ENCODE measurements around the gene ZNF844.
"Not testable (repeated sequence)": the region's sequence is repeated elsewhere in the genome, so short reads cannot be mapped to it uniquely, and the experiment has no call there.

The ZNF844 gene

GRCh38 chr19:12092065-12092867 lies 27.7 kb downstream of the ZNF844 start:
- DNase-seq (ENCODE audit: low spot score), result peak; percentile 73

GRCh38 chr19:12092956-12093355 lies 28.4 kb downstream of the ZNF844 start:
- DNase-seq (ENCODE audit: low spot score), result no peak

- DNase-seq (ENCODE audit: low spot score), result no peak
Observed at GRCh38 chr19:12093777-12094176, 29.2 kb downstream of the ZNF844 start.

DNA sequence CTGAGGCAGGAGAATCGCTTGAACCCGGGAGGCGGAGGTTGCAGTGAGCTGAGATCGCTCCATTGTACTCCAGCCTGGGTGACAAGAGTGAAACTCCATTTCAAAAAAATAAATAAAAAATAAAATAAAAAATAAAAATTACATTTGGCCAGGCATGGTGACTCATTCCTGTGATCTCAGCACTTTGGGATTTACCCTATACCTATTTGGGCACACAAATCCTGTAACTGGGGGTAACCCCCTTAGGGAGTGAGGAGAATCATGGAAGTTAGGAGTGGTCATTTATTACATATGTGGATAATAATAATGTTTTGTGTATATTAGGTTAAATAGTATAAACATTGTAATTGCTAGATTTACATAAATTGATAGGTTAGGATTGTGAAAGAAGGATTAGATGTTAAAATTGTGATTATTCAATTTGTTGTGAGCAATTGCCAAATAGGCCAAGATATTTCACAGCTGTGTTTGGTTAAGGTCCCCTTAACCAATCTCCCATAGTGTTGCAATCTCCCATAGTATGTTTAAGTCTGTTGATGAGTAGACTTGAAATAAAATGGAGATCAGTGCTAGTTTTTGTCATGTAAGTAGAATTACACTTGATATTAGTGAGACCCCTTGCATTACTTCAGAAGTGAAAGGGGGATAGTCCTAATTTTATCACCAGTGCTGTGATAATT lies 30.7 kb downstream of the ZNF844 start:
- DNase-seq (ENCODE audit: low spot score), result no peak

DNA sequence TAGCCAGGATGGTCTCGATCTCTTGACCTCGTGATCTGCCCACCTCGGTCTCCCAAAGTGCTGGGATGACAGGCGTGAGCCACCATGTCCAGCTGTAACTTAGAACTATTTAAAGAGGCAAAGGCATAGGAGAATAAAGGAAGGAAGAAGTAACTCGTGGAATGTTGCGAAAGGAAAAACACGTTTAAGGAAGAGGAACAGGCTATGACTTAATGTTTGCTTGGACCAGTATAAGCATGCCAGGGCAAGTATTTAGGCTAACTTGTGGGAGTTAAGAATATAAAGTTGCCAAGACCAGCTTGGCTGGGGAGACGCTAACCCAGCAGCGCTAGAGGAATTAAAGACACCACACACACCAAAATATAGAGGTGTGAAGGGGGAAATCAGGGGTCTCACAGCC lies 33.5 kb downstream of the ZNF844 start:
- DNase-seq (ENCODE audit: low spot score), result no peak

DNA sequence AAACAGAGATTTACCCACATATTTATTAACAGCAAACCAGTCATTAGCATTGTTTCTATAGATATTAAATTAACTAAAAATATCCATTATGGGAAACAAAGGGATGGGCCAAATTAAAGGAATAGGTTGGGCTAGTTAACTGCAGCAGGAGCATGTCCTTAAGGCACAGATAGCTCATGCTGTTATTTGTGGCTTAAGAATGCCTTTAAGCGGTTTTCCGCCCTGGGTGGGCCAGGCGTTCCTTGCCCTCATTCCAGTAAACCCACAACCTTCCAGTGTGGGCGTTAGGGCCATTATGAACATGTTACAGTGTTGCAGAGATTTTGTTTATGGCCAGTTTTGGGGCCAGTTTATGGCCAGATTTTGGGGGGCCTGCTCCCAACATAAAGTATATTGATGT lies 39.4 kb downstream of the ZNF844 start:
- DNase-seq (ENCODE audit: low spot score), result not testable (repeated sequence)

DNA sequence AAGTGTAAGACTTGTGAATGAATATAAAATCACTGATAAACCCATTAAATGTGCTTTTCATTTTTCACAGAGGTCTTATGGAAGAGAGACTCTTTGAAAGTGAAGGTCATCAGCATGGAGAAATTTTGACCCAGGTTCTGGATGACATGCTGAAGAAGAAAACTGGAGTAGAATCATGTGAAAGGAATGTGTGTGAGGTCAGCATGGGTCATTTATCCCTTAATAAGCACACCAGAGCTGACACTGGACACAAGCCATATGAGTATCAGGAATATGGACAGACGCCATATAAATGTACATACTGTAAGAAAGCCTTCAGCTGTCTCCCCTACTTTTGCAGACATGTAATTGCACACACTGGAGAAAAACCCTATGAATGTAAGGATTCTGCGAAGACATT lies 46.6 kb downstream of the ZNF844 start:
- DNase-seq (ENCODE audit: low spot score), result no peak

DNA sequence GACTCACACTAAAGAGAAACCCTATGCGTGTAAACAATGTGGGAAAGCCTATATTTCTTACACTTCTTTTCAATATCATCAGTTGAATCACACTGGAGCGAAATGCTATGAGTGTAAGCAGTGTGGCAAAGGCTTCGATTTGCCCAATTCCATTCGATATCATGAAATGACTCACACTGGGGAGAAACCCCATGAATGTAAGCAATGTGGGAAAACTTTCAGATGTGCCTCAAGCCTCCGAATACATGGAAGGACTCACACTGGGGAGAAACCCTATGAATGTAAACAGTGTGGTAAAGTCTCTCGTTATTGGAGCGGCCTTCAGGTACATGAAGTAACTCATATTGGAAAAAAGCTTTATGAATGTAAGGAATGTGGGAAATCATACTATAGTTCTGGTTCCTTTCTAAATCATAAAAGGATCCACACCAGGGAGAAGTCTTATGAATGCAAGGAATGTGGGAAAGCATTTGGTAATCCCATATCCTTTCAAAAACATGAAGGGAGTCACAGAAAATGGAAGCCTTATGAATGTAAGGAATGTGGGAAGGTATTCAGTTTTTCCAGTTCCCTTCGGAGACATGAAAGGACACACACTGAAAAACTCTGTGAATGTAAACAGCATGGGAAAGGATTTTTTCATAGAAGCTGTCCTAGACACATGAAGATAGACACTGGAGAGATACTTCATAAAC lies 47.6 kb downstream of the ZNF844 start:
- DNase-seq (ENCODE audit: low spot score), result no peak

DNA sequence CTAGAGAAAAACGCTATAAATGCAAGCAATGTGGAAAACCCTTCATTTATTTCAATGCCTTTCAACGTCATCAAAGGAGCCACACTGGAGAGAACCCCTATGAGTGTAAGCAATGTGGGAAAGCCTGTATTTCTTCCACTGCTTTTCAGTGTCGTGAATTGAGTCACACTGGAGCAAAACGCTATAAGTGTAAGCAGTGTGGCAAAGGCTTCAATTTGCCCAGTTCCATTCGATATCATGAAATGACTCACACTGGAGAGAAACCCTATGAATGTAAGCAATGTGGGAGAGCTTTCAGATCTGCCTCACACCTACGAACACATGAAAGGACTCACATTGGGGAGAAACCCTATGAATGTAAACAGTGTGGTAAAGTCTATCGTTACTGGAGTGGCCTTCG lies 48.2 kb downstream of the ZNF844 start:
- no peak for DNase-seq (ENCODE audit: low spot score)

DNA sequence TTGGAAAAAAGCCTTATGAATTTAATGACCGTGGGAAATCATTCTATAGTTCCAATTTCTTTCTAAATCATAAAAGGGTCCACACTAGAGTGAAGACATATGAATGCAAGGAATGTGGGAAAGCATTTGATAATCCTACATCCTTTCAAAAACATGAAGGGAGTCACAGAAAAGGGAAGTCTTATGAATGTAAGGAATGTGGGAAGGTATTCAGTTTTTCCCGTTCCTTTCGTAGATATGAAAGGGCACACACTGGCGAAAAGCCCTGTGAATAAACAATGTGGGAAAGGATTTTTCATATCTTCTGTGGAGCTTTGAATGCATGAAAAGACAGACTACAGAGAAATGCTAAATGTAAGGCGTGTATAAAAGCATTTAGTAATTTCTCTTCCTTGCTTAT lies 48.6 kb downstream of the ZNF844 start:
- no peak for DNase-seq (ENCODE audit: low spot score)

DNA sequence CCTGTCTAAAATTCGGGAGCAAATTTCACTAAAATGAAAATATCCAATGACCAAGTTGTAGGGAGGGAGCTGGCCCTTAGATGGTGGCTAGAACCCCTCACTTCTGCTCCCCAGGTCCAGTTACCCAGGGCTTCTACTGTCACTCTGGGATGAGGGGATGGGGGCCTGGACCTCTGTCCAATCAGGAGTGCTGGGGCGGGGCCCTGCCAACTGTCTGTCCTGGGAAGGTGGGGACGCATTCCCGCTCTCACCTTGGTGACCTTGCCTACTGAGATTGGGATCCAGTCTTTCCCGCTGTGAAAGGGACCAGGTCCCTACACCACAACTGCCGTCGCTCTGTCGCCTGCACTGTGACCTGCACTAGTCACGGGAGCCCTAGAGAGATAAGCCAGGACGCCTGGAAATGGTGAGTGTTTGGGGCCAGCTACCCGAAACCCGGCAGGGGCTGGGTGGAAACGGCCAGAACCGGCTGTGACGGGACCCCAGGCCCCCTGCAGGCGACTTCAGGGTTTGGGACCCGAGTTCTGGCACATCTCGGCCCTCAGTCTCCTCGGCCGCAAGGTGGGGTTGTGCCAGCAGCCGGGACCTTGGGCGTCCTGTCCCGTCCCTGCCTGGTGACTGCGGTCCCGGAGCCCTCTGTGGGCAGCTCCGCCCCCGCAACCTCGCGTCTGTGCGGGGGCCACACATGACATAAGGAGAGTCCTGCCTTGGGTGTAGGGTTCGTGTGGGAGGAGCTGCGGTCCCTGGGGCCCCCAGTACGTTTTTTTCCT lies 52.9 kb downstream of the ZNF844 start:
- no peak for DNase-seq (ENCODE audit: low spot score)

DNA sequence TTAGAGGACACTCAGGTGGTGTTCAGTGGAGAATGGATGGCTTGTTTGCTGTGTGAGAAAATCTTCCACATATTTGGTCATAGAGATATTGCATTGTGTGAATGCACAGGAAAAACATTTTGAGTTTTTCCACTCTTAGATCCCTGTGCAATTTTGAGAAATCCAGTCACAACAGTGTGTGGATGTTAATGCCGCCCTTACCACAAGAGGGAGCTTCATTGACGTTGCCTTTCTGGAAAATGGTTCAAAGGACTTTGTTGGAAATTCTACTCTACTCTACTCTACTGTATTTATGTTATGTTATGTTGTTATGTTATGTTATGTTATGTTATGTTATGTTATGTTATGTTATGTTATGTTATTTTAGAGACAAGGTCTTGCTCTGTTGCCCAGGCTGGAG lies 62.2 kb downstream of the ZNF844 start:
- no peak for DNase-seq (ENCODE audit: low spot score)

Measured in hematopoietic multipotent progenitor cell treated with erythropoietin and hydrocortisone succinate and interleukin-3 and kit ligand, for 15 days (in vitro differentiated cells).